Jurkat, Clone E6-1 (cell line): ENCODE measurements around the gene CDCA3.

Experiments used
- DNase-seq: peaks from one replicate; pipeline ENCODE4 v3.0.0-alpha.2; 2011; ENCODE audit warnings: low read depth, low spot score
- H3K4me3 ChIP-seq: 2 replicates; pipeline ENCODE4 v1.5.1; 2011; ENCODE audit warnings: mild to moderate bottlenecking, low read length, control low read depth, moderate library complexity

The CDCA3 gene

GRCh38 chr12:6860116-6860515 is 9.0 kb upstream of the CDCA3 start:
- H3K4me3 ChIP-seq, result no peak overlapping the region
- DNase-seq, result no peak

- no peak overlapping the region for H3K4me3 ChIP-seq
- no peak for DNase-seq
These were observed 7.7 kb upstream of the CDCA3 start for GRCh38 chr12:6858799-6859198.

DNA sequence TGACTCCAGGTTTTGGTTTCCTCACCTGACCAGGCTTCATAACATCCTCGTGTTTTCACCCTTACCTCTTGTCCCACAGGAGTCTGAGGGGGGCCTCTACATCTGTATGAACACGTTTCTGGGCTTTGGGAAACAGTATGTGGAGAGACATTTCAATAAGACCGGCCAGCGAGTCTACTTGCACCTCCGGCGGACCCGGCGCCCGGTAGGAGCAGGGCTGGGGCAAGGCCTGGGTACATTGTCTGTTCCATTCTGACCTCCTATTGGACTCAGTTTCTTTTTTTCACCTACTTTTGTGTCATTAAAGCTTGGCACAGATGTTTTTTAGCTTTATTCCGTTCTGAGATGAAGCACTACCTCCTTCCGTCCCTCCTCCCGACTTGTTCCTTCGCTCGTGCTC is 4.2 kb upstream of the CDCA3 start:
- H3K4me3 ChIP-seq, result no peak overlapping the region
- no peak for DNase-seq

GRCh38 chr12:6854036-6854435 is 3.0 kb upstream of the CDCA3 start:
- DNase-seq, result no peak
- H3K4me3 ChIP-seq, result no peak overlapping the region

DNA sequence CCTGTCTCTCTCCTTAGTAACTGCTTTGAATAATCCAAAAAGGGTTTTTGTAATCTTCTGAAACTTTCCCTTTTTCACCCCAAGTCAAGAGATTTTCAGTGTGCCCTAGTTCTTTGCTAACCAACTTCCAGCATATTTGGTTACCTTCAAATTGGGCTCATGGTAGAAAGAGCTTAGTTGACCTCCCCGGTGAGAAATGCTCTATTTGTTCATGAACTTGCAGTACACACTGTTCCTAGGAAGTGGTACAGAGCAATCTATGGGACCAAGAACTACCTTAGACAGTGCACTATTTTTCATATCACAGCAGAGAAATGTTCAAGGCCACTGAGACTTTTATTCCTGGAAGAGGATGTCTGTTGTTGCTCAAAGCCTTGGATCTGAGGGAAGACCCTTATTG is 2.5 kb upstream of the CDCA3 start:
- peak overlapping the region; percentile 92; the same call in 1 of the 2 replicates for H3K4me3 ChIP-seq

DNA sequence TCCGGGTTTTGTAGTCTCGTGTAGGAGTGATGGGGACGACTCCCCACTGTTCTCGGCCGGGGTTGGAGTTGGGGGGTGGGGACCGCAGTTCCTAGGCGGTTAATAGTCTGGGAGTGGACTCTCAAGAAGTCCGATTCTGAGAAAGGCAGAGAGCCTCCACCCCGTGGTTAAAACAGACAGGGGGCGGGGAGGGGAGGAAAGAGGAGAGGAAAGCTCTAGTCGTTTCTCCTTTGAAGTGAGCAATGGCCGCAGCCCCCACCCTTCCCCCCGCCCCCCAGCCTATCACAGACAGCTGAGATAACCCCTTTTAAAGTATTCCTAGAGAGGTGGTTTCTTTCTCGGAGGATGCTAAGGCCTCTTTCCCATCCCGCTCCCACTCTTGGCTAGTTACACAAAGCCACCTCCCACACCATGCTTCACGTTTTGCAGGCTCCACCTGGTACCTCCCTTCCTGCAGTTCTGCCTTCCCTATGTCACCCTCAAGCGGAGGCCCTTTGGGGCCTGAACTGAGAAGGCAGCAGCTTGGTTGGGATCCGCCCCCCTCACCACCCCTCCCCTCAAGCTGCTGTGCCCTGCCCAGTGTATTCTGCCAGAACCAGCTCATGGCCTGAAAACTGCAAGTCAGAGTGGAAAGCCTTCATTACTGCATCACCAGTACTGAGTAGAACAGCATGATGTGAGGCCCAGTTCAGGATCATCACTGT is 1.7 kb upstream of the CDCA3 start:
- DNase-seq, result peak; percentile 42
- peak overlapping the region; percentile 92 for H3K4me3 ChIP-seq

More for the DNA sequence above, 2.5 kb upstream of the CDCA3 start:
- no peak for DNase-seq

DNA sequence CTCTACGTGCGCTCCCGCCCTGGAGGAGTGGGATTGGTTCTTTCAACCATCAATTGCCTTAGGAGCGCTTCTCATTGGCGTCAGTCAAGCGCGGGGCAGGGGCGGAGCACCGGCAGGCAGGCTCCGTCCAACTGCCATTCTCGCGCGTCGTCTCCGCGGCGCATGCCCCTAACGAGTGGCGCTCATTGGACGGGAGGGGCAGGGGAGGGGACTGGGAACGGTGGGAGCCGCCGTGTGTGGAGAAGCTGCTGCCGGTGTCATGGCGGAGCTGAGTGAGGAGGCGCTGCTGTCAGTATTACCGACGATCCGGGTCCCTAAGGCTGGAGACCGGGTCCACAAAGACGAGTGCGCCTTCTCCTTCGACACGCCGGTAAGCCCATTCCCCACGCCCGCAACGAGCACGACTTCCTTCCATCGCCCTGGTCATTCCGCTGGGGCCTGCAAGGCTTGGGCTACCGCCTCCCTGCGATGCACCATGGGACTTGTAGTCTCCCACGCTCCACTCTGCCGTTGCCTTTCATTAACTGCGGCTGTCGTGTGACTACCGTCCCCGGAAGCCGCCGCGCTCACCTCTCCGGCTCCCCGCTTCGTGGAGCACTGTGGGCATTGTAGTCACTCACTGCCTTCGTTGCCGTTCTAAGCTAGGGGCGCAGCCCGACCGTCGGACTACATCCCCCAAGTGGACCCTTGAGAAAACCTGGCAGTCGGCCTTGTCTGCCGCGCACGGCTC is 1.0 kb upstream of the CDCA3 start, which contains the start of gene USP5:
Gene USP5, plus strand, starts transcription at position 230 of the 730 bp plus-strand sequence. Its CDS starts 30 bp downstream, at position 260.
- peak; percentile 99 for DNase-seq
- H3K4me3 ChIP-seq, result peak within 1 kb of the TSS; percentile 92

DNA sequence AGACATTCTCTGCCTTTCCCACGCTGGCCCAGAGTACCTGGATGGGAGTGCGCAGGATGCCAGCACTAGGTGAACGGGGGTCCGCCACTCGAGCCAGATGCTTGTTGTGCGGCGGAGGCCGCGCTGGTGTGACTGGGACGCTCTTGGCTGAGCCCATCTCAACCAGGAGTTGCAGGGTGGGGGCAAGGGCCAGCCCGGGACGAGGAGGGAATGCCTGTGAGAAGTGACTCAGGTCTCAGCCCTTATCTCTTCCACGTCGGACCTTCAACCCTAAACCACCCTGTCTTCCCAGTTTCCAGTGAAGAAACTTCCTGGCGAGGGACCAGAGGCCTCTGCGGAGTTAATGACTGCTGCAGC is 312 bp downstream of the CDCA3 start:
- peak overlapping the region; percentile 92 for H3K4me3 ChIP-seq
- DNase-seq, result no peak

DNA sequence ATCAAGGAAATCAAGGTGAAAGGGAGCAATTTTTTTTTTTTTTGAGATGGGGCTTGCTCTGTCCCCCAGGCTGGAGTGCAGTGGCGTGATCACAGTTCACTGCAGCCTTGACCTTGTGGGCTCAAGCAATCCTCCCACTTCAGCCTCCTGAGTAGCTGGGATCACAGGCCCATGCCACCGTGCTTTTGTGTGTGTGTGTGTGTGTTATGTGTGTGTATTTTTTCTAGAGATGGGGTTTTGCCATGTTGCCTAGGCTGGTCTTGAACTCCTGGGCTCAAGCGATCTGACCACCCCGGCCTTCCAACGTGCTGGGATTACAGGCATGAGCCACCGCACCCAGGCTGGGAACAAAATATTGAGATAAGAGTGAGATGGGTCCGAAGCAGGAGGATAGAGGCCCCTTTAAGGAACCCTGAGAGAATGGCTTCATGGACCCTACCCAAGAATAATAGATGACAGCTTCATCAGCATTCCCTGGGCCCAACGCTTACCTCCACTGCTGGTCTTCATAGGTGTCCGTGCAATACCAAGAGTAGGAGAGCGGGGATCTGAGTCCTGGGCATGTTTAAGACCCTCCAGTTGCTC is 1.0 kb downstream of the CDCA3 start:
- peak overlapping the region; percentile 92 for H3K4me3 ChIP-seq
- DNase-seq, result no peak

- no peak overlapping the region for H3K4me3 ChIP-seq
- DNase-seq, result no peak
These were observed 1.7 kb downstream of the CDCA3 start for GRCh38 chr12:6849427-6849826.

GRCh38 chr12:6847676-6848075 is 3.4 kb downstream of the CDCA3 start:
- DNase-seq, result no peak
- H3K4me3 ChIP-seq, result no peak overlapping the region

GRCh38 chr12:6846316-6846869 is 4.7 kb downstream of the CDCA3 start:
- H3K4me3 ChIP-seq, result no peak overlapping the region
- no peak for DNase-seq

GRCh38 chr12:6845395-6845794 is 5.7 kb downstream of the CDCA3 start:
- DNase-seq, result no peak
- H3K4me3 ChIP-seq, result no peak overlapping the region

GRCh38 chr12:6843118-6843902 is 7.8 kb downstream of the CDCA3 start:
- no peak for DNase-seq
- no peak overlapping the region for H3K4me3 ChIP-seq

DNA sequence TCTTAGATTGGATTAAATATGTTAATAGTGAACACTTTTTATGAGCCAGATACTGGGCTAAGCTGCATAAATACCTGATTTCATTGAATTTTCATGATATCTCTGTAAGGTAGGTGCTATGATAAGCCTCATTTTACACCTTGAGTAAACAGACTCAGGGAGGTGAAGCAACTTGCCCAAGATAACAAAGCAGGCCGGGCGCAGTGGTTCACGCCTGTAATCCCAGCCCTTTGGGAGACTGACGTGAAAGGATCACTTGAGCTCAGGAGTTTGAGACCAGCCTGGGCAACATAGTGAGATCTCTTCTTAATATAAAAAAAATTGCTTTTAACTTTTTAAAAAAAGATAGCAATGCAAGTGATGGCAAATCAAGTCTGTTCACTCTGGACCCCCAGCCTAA is 9.0 kb downstream of the CDCA3 start:
- DNase-seq, result no peak
- H3K4me3 ChIP-seq, result no peak overlapping the region

- no peak for DNase-seq
These were observed 10.1 kb downstream of the CDCA3 start, which contains the start of gene GNB3 for GRCh38 chr12:6840761-6841515. GNB3 (plus strand) TSS chr12:6840925; CDS start chr12:6841288, 363 bp downstream.

DNA sequence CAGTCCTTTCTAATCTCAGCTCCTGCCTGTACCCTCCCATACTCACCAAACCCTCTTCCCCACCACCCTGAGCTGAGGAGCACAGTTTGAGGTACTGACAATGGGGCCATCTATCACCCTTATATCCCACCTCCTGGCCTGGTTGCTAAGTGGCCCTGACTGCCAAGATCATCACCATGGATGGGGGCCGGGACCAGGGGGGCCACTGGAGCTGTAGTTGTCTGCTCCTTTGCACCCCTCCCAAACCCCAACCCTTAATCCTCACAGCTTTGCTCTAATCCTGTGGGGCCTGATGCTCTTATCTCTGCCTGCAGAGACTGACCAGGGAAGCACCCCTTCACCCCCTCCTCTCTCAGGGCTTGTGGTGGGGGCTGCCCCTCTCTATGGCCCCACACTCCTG is 10.8 kb downstream of the CDCA3 start:
- no peak overlapping the region for H3K4me3 ChIP-seq
- DNase-seq, result no peak

More at GRCh38 chr12:6840761-6841515, 10.1 kb downstream of the CDCA3 start, which contains the start of gene GNB3:
- H3K4me3 ChIP-seq, result no peak within 1 kb of the TSS

- no peak for DNase-seq
- no peak overlapping the region for H3K4me3 ChIP-seq
These were observed 11.4 kb downstream of the CDCA3 start for GRCh38 chr12:6839482-6840201.
